8988T (cell line): Measurements from ENCODE around the gene SMC5.
"Not testable (repeated sequence)": the region's sequence is repeated elsewhere in the genome, so short reads cannot be mapped to it uniquely, and the experiment has no call there.

Experiments used
- DNase-seq: peaks from one replicate; pipeline ENCODE4 v3.0.0; 2011

Gene SMC5

DNA sequence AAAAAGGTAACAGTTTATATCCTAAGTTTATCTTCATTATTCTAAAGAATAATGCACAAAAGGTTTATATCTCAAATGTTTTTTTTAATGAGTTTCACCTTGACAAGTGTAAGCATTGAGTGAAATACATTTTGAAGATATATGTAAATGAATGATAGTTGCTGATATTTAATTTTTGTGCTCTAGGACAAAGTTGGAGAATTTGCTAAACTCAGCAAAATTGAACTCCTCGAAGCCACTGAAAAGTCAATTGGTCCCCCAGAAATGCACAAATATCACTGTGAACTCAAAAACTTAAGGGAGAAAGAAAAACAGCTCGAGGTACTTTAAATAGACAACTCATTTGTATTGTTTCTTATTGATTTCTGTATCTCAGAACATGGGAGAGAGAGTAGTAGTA lies 19.5 kb downstream of the SMC5 start:
- DNase-seq: no peak

DNA sequence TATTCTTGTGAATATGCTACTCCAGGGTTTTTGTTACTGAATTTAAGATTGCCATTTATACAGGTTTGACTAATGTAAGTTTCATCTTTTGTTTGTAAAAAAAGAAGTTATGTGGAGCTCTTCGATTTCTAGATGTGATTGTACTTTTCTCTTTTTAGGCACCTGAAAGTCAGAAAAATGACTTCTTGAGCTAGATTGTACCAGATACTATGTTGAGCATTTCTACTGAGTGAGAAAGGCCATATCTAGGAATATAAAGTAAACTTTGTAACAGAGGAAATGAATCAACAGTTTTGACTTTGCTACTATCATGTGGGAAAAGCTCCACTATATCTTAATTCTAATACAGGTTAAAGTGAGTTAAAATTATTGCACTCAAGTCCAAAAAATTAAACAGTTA lies 25.1 kb downstream of the SMC5 start:
- DNase-seq: no peak

DNA sequence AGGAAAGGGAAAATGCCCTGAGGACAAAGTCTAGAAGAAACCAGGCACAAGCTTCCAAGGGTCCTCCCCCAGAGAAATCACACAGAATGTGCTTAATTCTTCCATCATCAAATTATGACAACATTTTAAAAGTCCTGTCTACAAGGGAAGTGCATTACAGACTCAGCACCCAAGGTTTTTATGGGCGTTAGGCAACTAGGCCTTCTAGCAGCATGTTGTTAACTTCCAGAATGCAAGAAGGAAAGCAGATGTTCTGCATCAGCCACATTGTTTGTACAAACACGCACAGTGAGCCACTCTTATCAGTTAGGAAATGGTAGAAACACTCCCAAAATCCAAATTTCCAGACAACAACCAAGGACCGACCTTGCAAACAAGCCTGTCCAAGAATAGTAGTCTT lies 26.5 kb downstream of the SMC5 start:
- DNase-seq: no peak

DNA sequence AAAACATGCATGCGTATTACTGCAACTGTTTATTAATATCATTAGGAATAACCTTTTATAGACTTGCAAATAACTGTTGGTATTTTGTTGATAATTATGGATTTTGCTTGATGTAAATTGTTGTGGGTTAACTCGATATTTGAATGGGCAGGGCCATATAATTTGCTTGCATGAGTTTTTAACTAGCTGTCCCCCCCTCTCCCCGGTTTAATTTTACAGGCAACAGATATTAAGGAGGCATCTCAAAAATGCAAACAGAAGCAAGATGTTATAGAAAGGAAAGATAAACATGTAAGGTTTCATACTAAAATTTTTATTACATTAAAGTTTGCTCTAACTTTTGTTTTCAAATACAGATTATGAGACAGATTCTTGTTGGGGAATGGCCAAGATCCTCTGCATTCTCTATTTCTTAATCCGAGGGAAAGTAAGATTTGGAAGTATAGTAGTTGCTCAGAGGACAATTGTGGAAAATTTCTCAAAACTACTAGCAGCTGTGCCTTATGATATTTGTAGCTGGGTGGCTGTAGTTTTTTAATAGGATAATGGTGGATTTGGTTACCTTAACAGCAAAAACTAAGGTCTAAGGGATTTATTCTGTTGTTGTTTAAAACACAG lies 27.3 kb downstream of the SMC5 start:
- DNase-seq: no peak

GRCh38 chr9:70290626-70291025 lies 31.8 kb downstream of the SMC5 start:
- DNase-seq: no peak

GRCh38 chr9:70291446-70291845 lies 32.7 kb downstream of the SMC5 start:
- DNase-seq: no peak

DNA sequence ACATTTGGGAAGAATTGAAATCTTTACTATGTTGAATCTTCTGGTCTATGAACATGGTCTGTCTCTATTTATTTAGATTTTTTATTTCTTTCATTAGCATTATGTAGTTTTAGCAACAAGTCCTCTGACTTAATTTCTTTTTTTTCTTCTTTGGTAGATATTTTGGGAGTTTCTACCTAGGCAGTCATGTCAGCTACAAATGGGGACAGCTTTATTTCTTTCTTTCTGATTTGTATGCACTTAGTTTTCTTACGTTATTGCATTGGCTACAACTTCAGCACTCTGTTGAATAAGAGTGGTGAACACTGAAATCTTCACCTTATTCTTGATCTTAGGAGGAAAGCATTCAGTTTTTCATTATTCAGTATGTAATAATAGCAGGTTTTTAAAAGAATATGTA lies 33.5 kb downstream of the SMC5 start:
- DNase-seq: no peak

DNA sequence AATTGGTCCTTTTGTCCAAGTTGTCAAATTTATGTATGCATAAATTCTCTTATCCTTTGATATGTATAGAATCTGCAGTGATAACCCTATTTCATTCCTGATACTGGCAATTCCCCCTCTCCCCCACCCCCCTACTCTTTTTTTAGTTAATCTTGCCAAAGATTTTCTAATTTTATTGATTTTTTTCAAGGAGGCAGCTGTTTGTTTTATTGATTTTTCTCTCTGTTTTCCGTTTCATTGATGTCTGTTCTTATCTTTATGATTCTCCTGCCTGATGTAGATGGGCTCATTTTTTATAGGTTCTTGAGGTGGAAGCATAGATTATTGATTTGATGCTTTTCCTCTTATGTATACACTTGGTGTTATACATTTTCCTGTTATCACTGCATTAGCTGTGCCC lies 34.4 kb downstream of the SMC5 start:
- no peak for DNase-seq

DNA sequence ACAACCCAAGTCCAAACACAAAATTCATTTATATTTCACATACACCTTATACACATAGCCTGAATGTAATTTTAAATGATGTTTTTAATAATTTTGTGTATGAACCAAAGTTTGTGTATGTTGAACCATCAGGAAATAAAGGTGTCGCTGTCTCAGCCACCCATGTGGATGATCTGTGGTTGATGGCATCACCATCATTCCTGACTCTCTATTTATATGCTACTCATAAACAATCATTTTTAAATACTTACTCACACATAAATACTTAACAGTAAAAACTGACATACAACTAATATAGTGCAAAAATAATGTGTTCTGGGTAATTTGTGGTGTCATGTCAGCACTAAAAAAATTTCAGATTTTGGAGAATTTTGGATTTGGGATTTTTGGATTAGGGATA lies 38.4 kb downstream of the SMC5 start:
- no peak for DNase-seq

DNA sequence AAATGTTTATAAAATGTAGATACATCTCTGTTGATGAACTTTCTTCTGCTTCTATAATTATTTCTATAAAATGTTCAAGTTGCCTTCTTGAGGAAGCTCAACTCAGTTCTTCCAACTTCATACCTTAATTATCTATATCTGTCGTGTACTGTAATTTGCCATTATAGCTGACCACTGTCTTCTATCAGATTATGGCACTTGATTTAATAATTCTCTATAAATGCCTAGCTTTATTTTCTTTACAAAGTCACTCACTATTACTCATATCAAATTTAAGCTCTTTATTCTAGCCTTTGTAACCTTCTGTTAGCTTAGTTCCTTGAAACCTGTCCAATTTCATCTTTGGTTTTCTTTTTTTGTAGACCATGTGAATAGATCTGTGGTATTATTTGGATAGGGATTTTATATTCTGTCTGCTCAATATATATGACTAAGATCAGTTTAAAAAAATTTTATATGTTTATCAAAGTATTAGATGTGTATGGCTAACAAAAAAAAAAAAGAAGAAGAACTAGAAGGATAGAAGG lies 39.5 kb downstream of the SMC5 start:
- DNase-seq: no peak

DNA sequence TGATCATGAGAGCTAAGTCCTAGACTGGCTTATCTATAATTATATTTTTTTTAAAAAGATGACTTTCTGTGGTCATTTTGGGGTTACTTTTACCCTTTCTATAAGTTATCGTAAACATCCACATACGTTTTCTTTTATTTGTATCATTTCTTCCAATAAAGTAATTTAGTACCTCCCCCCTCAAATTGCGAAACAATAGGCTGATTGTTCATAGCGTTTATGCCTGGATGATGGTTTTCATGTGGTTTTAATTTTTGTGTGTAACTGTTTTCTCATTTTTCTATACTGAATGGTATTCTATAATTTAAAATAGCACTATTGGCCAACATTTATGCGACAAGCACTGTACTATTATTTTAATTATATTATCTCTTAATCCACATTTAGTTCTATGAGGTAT lies 44.5 kb downstream of the SMC5 start:
- no peak for DNase-seq

DNA sequence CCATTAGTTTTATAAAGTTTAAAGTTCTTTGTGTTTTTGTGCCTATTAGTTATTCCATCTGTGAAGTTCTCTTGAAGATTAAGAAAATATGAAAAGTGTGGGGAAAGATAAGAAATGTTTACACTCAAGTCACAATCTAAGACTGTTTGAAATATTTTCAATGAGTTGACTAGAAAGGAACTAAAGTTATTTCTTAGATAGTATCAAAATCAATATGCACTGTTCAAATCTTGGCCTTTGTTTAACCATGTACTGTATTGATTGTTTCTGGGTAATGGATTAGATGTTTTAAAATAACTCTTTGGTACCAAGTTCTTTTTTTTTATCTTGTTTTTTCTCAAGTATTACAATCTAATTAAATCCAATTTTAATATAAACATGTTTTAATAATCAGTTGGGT lies 46.0 kb downstream of the SMC5 start:
- DNase-seq: no peak

- no peak for DNase-seq
Measured at GRCh38 chr9:70315389-70315788, 56.6 kb downstream of the SMC5 start.

DNA sequence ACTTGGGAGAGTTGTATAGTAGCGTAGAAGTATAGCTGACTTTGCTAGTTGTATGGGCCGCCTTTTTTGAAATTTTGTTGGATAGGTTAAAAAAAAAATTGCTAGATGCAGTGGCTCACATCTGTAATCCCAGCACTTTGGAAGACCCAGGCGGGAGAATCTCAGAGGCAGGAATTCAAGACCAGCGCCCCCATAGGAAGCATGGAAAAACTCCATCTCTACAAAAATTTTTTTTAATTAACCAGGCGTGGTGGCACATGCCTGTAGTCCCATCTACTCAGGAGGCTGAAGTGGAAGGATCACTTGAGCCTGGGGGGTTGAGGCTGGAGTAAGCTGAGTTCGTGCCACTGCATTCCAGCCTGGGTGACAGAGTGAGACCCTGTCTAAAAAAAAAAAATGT lies 59.2 kb downstream of the SMC5 start:
- no peak for DNase-seq

- no peak for DNase-seq
Measured at GRCh38 chr9:70322096-70322495, 63.3 kb downstream of the SMC5 start.

- DNase-seq: no peak
Measured at GRCh38 chr9:70324963-70325362, 66.2 kb downstream of the SMC5 start.

DNA sequence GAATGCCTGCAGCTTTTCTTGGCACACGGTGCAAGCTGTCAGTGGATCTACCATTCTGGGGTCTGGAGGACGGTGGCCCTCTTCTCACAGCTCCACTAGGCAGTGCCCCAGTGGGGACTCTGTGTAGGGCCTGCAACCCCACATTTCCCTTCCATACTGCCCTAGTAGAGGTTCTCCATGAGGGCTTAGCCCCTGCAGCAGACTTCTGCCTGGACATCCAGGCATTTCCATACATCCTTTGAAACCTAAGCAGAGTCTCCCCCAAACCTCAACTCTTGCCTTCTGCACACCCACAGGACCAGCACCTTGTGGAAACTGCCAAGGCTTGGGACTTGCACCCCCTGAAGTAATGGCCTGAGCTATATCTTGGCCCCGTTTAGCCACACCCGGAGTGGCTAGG lies 69.8 kb downstream of the SMC5 start:
- not testable (repeated sequence) for DNase-seq

GRCh38 chr9:70340572-70340971 lies 81.8 kb downstream of the SMC5 start:
- DNase-seq: no peak

DNA sequence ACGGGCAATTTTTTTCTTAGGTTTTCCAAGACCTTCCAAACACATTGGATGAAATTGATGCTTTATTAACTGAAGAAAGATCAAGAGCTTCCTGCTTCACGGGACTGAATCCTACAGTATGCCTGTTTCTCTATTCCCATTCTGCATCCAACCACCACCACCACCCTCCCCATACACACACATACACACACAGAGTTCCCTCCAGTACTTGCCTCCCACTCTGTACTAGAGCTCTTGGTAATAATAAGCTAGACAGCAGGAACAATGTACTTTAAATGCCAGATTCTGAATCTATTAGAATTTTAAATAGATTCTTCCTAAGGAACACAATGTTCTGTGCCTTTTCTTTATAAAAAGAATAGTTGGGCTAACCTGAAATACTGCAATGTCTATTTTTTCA lies 88.3 kb downstream of the SMC5 start:
- no peak for DNase-seq

- DNase-seq: no peak
Measured at GRCh38 chr9:70352356-70352755, 93.6 kb downstream of the SMC5 start.

DNA sequence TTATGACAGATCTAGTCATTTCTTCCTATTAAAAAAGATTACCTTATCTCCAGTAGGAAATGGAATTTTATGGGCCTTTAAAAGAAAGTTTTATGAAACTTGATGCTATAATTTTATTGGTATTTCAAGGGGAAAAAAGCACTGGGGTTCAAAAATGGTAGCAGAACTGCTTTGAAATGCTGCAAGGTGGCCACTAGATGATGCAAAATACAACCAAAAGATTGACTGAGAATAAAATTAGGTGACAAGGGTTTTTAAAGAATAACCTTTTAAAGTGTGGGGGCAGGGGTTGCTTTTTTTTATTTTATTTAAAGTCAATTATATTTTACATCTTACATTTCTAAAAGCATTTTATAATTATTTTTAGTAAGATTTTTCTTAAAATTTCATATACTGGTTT lies 94.0 kb downstream of the SMC5 start:
- DNase-seq: no peak

- no peak for DNase-seq
Measured at GRCh38 chr9:70355801-70356200, 97.0 kb downstream of the SMC5 start.

DNA sequence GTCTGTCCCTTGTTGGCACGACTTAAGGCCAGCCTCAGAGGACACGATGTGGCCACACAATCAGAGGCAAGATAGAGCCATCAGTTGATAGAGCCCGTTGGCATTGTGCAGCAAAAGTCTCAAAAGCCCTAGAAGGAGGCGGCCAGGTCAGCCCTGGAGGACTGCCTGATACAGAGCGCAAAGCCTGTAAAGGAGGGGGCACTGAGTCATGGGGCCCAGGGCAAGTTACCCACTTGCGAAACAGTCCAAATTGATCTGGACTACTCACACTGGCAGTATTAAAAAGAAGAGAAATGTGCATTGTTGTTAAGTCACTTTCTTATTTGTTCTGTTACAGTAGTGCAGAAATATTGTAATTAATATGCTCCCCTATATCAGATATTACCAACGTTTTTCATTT lies 104.2 kb downstream of the SMC5 start:
- DNase-seq: no peak

GRCh38 chr9:70363760-70364159 lies 105.0 kb downstream of the SMC5 start:
- DNase-seq: no peak

DNA sequence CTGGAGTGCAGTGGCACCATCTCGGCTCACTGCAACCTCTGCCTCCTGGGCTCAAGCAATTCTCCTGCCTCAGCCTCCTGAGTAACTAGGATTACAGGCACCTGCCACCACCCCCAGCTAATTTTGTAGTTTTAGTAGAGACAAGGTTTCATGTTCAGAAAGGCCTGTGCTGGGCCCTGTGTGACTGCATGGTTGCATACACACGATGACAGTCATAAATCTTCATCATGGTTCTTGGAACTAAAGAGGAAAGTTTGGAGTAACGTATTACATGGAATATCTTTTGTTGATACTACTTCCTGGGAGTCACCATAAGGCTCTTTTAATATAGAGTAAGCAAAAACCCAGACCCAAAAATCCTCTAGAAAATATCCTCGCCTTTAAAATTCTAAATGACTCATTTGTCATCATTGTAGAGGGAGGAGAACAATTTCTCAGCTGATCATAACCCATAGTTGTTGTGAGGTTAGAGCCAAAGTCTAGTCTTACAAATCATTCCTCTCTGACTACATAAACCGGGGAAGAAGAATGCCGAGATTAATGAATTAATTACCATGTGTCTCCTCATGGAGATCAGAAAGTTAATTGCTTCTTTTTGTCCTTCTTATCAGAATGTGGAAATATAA lies 108.6 kb downstream of the SMC5 start:
- DNase-seq: no peak
